Astrocyte (in vitro differentiated cells and primary cell): Measurements from ENCODE around the gene TPPP3.

Experiments
- CTCF ChIP-seq: IDR thresholded peaks from 2 replicates; pipeline ENCODE4 v1.5.1; 2011; ENCODE audit warnings: low read depth, mild to moderate bottlenecking, inconsistent platforms, low read length, moderate library complexity; ENCODE audit not compliant: insufficient read depth
- EZH2 ChIP-seq: IDR thresholded peaks from 2 replicates; pipeline ENCODE4 v1.6.1; 2012; ENCODE audit warnings: mild to moderate bottlenecking, low read length, inconsistent platforms; ENCODE audit not compliant: insufficient read depth

GRCh38 chr16:67417333-67418061 is 24.2 kb upstream of the TPPP3 start:
- TF ChIP-seq EZH2 (no peak), CTCF (no peak)
